Measurements from ENCODE around the gene WWTR1.

WWTR1 gene

DNA sequence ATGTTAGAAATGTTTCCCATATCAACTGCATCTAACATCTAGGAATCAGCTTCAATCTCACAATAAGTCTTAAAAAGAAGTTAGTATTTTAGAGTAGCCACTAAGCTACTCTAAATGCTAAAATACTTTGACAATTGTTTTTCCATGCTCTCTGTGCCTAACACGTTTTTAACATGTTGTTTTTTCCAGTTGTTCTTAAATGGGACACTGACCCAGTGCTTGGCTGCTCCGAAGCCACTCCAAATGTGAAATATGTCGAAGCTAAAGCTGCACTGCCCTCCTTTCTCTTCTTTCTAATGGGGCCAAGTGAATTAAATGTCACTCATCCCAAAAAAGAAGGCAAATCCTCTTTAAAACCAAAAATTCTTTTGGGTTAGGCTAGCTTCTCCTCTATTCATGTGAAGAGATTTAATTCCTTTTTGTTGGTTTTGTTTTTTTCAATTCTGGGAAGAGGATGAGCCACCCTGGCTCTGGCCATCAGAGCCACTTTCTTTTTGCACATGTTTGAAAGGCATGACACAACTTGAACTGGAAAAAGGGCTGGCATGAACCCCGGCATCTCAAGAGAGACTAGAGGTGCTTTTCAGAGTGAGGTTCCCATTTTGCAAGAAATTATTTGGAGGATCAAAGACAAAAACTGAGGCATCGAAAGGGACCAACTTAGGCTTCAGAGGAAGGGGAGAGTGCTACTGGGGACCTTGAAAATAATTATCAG is 73.7 kb downstream of the WWTR1 start:
- no peak overlapping the region for H3K4me3 ChIP-seq (ENCODE audit: low read depth, low read length)
- no peak for DNase-seq (ENCODE audit: low read depth)
- TF ChIP-seq, protein P1, sequence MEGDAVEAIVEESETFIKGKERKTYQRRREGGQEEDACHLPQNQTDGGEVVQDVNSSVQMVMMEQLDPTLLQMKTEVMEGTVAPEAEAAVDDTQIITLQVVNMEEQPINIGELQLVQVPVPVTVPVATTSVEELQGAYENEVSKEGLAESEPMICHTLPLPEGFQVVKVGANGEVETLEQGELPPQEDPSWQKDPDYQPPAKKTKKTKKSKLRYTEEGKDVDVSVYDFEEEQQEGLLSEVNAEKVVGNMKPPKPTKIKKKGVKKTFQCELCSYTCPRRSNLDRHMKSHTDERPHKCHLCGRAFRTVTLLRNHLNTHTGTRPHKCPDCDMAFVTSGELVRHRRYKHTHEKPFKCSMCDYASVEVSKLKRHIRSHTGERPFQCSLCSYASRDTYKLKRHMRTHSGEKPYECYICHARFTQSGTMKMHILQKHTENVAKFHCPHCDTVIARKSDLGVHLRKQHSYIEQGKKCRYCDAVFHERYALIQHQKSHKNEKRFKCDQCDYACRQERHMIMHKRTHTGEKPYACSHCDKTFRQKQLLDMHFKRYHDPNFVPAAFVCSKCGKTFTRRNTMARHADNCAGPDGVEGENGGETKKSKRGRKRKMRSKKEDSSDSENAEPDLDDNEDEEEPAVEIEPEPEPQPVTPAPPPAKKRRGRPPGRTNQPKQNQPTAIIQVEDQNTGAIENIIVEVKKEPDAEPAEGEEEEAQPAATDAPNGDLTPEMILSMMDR (IDR thresholded peaks at IDR 0.05; ENCODE audit: low read depth, low read length, missing control alignments), result no peak

- H3K4me3 ChIP-seq (ENCODE audit: low read depth, low read length), result no peak overlapping the region
These were observed 75.4 kb downstream of the WWTR1 start for GRCh38 chr3:149582395-149582794.

DNA sequence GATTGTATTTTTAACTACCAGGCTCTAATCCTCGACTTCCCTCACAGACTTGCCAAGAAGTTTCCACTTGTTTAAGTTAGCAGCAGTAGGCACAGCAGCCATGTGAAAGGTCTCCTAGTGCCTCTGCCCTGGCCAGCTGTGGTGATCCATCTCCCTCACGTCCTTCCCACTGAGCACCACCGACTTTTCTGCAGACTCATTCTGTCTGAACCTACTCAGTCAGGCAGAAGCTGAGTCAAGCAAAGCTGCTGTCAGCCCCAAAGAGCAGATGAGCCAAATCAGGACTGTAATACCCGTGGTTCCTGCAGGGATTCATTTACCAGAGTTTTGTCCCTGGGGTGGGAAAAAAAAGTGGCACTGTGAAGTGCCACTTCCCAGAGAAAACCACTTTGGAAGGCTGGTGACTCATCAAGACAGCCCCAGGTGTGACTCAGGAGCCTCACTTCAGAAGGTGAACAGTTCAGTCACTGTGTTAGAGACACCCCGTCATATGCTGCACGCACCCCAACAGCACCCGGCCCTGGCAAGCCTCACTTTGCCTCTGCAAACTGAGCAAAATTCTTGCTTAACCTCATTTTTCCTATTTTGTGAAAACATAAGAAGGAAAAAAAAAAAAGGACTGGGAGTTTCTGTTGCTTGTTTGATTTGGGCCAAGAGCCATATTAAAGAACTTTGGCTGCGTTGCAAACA is 76.0 kb downstream of the WWTR1 start:
- no peak overlapping the region for H3K4me3 ChIP-seq (ENCODE audit: low read depth, low read length)
- DNase-seq (ENCODE audit: low read depth), result no peak

More at GRCh38 chr3:149582395-149582794, 75.4 kb downstream of the WWTR1 start:
- TF ChIP-seq, protein P1 (IDR thresholded peaks at IDR 0.05; ENCODE audit: low read depth, low read length, missing control alignments), result no peak
- DNase-seq (ENCODE audit: low read depth), result no peak

GRCh38 chr3:149581248-149581647 is 76.6 kb downstream of the WWTR1 start:
- no peak for DNase-seq (ENCODE audit: low read depth)
- TF ChIP-seq, protein P1 (IDR thresholded peaks at IDR 0.05; ENCODE audit: low read depth, low read length, missing control alignments), result no peak
- H3K4me3 ChIP-seq (ENCODE audit: low read depth, low read length), result no peak overlapping the region

More for the DNA sequence above, 76.0 kb downstream of the WWTR1 start:
- TF ChIP-seq, protein P1 (IDR thresholded peaks at IDR 0.05; ENCODE audit: low read depth, low read length, missing control alignments), result no peak

DNA sequence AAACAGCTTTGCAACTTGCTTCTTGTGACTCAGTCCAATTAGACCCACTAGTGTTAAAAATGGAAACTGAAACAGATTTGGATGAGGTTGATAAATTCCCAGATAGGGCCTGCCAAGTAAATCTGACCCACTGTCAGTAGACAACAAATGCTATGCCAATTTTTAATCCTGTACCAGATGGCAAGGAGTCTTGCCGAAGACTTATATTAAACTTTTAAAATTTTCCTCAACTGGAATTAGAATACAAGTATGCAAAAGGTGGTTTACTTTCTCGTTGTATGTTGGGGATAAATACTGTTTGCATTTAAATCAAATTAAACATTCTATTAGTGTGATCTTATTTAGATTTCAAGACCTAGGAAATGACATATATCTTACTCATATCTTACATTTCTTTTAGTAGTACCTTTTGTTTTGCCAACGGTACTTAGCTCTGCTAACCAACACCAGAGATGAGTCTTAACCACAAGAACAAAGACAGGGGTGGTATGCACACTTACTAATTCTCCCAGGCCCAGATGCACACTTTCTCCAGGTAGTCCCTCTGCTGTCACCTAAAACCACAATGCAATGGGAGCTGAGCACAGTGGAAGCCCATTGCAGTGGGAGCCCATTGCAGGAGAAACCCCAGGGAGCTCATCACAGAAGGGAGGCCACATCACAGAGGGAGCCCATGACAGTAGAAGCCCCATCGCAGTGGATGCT is 77.8 kb downstream of the WWTR1 start:
- H3K4me3 ChIP-seq (ENCODE audit: low read depth, low read length), result no peak overlapping the region
- DNase-seq (ENCODE audit: low read depth), result no peak
- TF ChIP-seq, protein P1 (IDR thresholded peaks at IDR 0.05; ENCODE audit: low read depth, low read length, missing control alignments), result no peak

DNA sequence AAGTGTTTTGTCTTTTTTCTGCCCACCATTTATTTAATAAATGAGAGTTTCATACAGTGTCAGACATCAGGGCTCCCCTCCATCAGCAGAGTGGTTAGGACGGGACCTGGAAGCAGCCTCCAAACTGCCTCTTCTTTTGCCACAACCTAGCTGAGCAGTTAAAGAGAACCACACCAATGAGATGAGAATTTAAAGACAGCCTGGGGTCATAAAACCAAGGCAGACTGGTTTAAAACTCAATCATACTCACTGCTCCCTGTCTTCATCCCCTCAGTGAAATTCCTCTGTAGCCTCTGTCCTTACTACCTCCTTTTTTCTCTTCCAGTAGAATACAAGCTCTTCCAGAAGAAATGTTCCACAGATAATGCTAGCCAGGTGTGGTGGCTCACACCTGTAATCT is 78.7 kb downstream of the WWTR1 start:
- TF ChIP-seq, protein P1 (IDR thresholded peaks at IDR 0.05; ENCODE audit: low read depth, low read length, missing control alignments), result no peak
- H3K4me3 ChIP-seq (ENCODE audit: low read depth, low read length), result no peak overlapping the region
- no peak for DNase-seq (ENCODE audit: low read depth)
